HCT116 (cell line): ENCODE results near the gene COL10A1. TPM values are rescaled to one million over a fixed set of nuclear protein-coding genes. Genes with fewer than 3 reads are reported as not detected.

Source experiments
- ATAC-seq: fragments of 200-7000 bp; cut with Tn5 transposase; 2 replicates; pipeline ENCODE4 v1.9.1; 2020; ENCODE audit warnings: mild to moderate bottlenecking, moderate library complexity
- BruUV-seq: library from RNA; stranded (reverse); fragments of 400-500 nt; replicated peaks from 2 replicates; lab custom pipeline; 2021; lab: Mats Ljungman, UMichigan
- CTCF ChIA-PET: fragments of 300-600 bp; sonication (Branson Sonifier 250); formaldehyde crosslinking; loops from one replicate; lab custom pipeline; 2021; ENCODE audit warnings: antibody characterized with exemption; lab: Charles Lee
- POLR2A ChIA-PET: fragments of 300-600, 350-600 bp; sonication (Branson Sonifier 250); formaldehyde crosslinking; loops from one replicate; lab custom pipeline; 2021; ENCODE audit warnings: antibody characterized with exemption; lab: Charles Lee
- RAD21 ChIA-PET, 2 experiments: fragments of 300-600 bp; sonication (Branson Sonifier 250); formaldehyde crosslinking; loops; one replicate each; lab custom pipeline; 2023; ENCODE audit warnings: low total read pairs in 2 of 2; ENCODE audit not compliant: uncharacterized antibody in 2 of 2, unreplicated experiment in 2 of 2, low non-redundant PET in 1 of 2; lab: Charles Lee
- DNase-seq: peaks from one replicate; pipeline ENCODE4 v3.0.0-alpha.2; 2010; ENCODE audit warnings: low read depth, low spot score
- H2AFZ ChIP-seq: fragments of 200-600 bp; shearing (Covaris generic), sonication (generic); 2 replicates; pipeline ENCODE4 v1.6.1; 2017; ENCODE audit warnings: low read depth, mixed run types, mixed read lengths, antibody characterized with exemption, low read length; ENCODE audit not compliant: poor library complexity, severe bottlenecking
- H3K27ac ChIP-seq: 2 replicates; pipeline ENCODE4 v1.5.1; 2012; ENCODE audit warnings: low read depth, low read length
- H3K27me3 ChIP-seq: fragments of 200-600 bp; sonication (generic); 2 replicates; pipeline ENCODE4 v1.6.1; 2016; ENCODE audit warnings: mixed run types, low read length, mixed read lengths; ENCODE audit not compliant: insufficient read depth
- H3K36me3 ChIP-seq, 2 experiments: fragments of 200-500 bp in 1 of 2; fragments of 200-600 bp in 1 of 2; sonication (Bioruptor generic) in 1 of 2; sonication (generic) in 1 of 2; 2 replicates each; pipeline versions ENCODE4 v1.5.1 to v1.6.1; 2014 to 2016; ENCODE audit warnings: low read length in 2 of 2, inconsistent platforms in 1 of 2, mixed read lengths in 1 of 2, mixed run types in 1 of 2; ENCODE audit not compliant: insufficient read depth in 2 of 2, control insufficient read depth in 1 of 2
- H3K4me1 ChIP-seq, 2 experiments: fragments of 200-600 bp in 1 of 2; sonication (generic) in 1 of 2; 2 replicates each; pipeline versions ENCODE4 v1.5.1 to v1.6.1; 2012 to 2017; ENCODE audit warnings: low read length in 2 of 2, inconsistent platforms in 1 of 2, mild to moderate bottlenecking in 1 of 2, mixed read lengths in 1 of 2, mixed run types in 1 of 2, moderate library complexity in 1 of 2; ENCODE audit not compliant: insufficient read depth in 2 of 2, control insufficient read depth in 1 of 2
- H3K4me2 ChIP-seq: fragments of 200-600 bp; sonication (generic); 2 replicates; pipeline ENCODE4 v1.6.1; 2017; ENCODE audit warnings: mixed run types, low read length, mixed read lengths
- H3K4me3 ChIP-seq, 2 experiments: fragments of 200-600 bp in 1 of 2; sonication (generic) in 1 of 2; replicated peaks in 1 of 2; 2 replicates each; pipeline ENCODE4 v1.5.1; 2011 to 2016; ENCODE audit warnings: low read length in 2 of 2, control low read depth in 1 of 2, low read depth in 1 of 2, mild to moderate bottlenecking in 1 of 2, mixed read lengths in 1 of 2, mixed run types in 1 of 2
- H3K79me2 ChIP-seq: fragments of 200-600 bp; sonication (generic); 2 replicates; pipeline ENCODE4 v1.6.1; 2017; ENCODE audit warnings: mild to moderate bottlenecking, mixed run types, low read length, moderate library complexity, mixed read lengths; ENCODE audit not compliant: insufficient read depth
- H3K9ac ChIP-seq: fragments of 200-600 bp; sonication (generic); 2 replicates; pipeline ENCODE4 v1.6.1; 2016; ENCODE audit warnings: low read length, mixed read lengths
- H3K9me2 ChIP-seq: fragments of 200-600 bp; sonication (generic), shearing (Covaris generic); 2 replicates; pipeline ENCODE4 v1.6.1; 2017; ENCODE audit warnings: mixed run types, mild to moderate bottlenecking, moderate library complexity; ENCODE audit not compliant: insufficient read depth
- H3K9me3 ChIP-seq, 2 experiments: fragments of 200-500 bp in 1 of 2; fragments of 200-600 bp in 1 of 2; sonication (Bioruptor generic) in 1 of 2; sonication (generic) in 1 of 2; 2 replicates each; pipeline ENCODE4 v1.6.1; 2014 to 2017; ENCODE audit warnings: low read length in 2 of 2, mixed read lengths in 2 of 2, inconsistent platforms in 1 of 2, low read depth in 1 of 2, mild to moderate bottlenecking in 1 of 2, mixed run types in 1 of 2, moderate library complexity in 1 of 2; ENCODE audit not compliant: control insufficient read depth in 1 of 2, insufficient read depth in 1 of 2
- H4K20me1 ChIP-seq: fragments of 200-600 bp; sonication (generic), shearing (Covaris generic); 2 replicates; pipeline ENCODE4 v1.6.1; 2017; ENCODE audit warnings: mixed run types, mild to moderate bottlenecking, moderate library complexity; ENCODE audit not compliant: insufficient read depth
- CEBPB ChIP-seq: IDR thresholded peaks from 2 replicates; pipeline ENCODE4 v1.6.1; 2012; ENCODE audit warnings: low read depth
- ELF1 ChIP-seq: IDR thresholded peaks from 2 replicates; pipeline ENCODE4 v1.6.1; 2012; ENCODE audit warnings: low read depth, borderline replicate concordance
- EZH2 ChIP-seq: fragments of 200-600 bp; sonication (generic); IDR thresholded peaks from 2 replicates; pipeline ENCODE4 v1.6.1; 2017; ENCODE audit warnings: antibody characterized with exemption, mixed run types
- EZH2phosphoT487 ChIP-seq: fragments of 200-600 bp; IDR thresholded peaks from 2 replicates; pipeline ENCODE4 v1.6.1; 2018; ENCODE audit warnings: antibody characterized with exemption, borderline replicate concordance
- FOSL1 ChIP-seq: IDR thresholded peaks from 2 replicates; pipeline ENCODE4 v1.6.1; 2012; ENCODE audit warnings: low read depth
- JUND ChIP-seq: IDR thresholded peaks from 2 replicates; pipeline ENCODE4 v1.6.1; 2012
- POLR2A ChIP-seq: IDR thresholded peaks from 2 replicates; pipeline ENCODE4 v1.7.0; 2011; ENCODE audit warnings: borderline replicate concordance; ENCODE audit not compliant: insufficient read depth, insufficient read length; ENCODE audit errors: extremely low read depth
- POLR2AphosphoS5 ChIP-seq: IDR thresholded peaks from 2 replicates; pipeline ENCODE4 v1.6.1; 2011; ENCODE audit warnings: mild to moderate bottlenecking, low read depth, low read length, moderate library complexity
- RAD21 ChIP-seq: IDR thresholded peaks from 2 replicates; pipeline ENCODE4 v1.6.1; 2012; ENCODE audit warnings: low read depth, mild to moderate bottlenecking
- SIN3A ChIP-seq: IDR thresholded peaks from 2 replicates; pipeline ENCODE4 v1.6.1; 2012; ENCODE audit warnings: low read depth
- SP1 ChIP-seq: IDR thresholded peaks from 2 replicates; pipeline ENCODE4 v1.6.1; 2012; ENCODE audit warnings: low read depth
- SRF ChIP-seq: IDR thresholded peaks from 2 replicates; pipeline ENCODE4 v1.6.1; 2012; ENCODE audit warnings: low read depth
- TCF7L2 ChIP-seq: IDR thresholded peaks from 2 replicates; pipeline ENCODE4 v1.7.0; 2011; ENCODE audit warnings: borderline replicate concordance, inconsistent platforms; ENCODE audit not compliant: insufficient read depth, insufficient read length; ENCODE audit errors: extremely low read depth
- YY1 ChIP-seq: IDR thresholded peaks from 2 replicates; pipeline ENCODE4 v1.6.1; 2011; ENCODE audit warnings: low read length, low read depth, moderate library complexity, mild to moderate bottlenecking; ENCODE audit not compliant: insufficient replicate concordance; ENCODE audit errors: extremely low read depth
- ZNF274 ChIP-seq: fragments of 200-500 bp; sonication (Bioruptor generic); IDR thresholded peaks from 2 replicates; pipeline ENCODE4 v1.6.1; 2014; ENCODE audit warnings: mild to moderate bottlenecking, low read depth, low read length, inconsistent platforms
- intact Hi-C: fragments of 100-400 bp; cut with micrococcal nuclease; formaldehyde crosslinking; loops from 2 replicates; pipeline ENCODE4 v1.10.0; 2022
- total RNA-seq: library from RNA; stranded (reverse); gene quantifications from one replicate; pipeline ENCODE4 v1.2.1, GENCODE V29; 2021; ENCODE audit not compliant: unreplicated experiment
- TF ChIP-seq, protein P1 (sequence below): IDR thresholded peaks from 2 replicates; pipeline ENCODE4 v1.6.1; 2012; ENCODE audit warnings: low read depth
- TF ChIP-seq, protein P2 (sequence below): IDR thresholded peaks from 2 replicates; pipeline ENCODE4 v1.6.1; 2012
- TF ChIP-seq, protein P3 (sequence below): IDR thresholded peaks from 2 replicates; pipeline ENCODE4 v1.6.1; 2012
- TF ChIP-seq, protein P4 (sequence below), 3 experiments: fragments of 200-600 bp in 1 of 3; sonication (generic) in 1 of 3; IDR thresholded peaks in 2 of 3; conservative IDR thresholded peaks in 1 of 3; 2 replicates each; pipeline ENCODE4 v1.5.1; 2012 to 2017; ENCODE audit warnings: low read depth in 2 of 3, low read length in 2 of 3, antibody characterized with exemption in 1 of 3, borderline replicate concordance in 1 of 3, control low read depth in 1 of 3, mild to moderate bottlenecking in 1 of 3, mixed read lengths in 1 of 3, mixed run types in 1 of 3, moderate library complexity in 1 of 3; ENCODE audit not compliant: insufficient read depth in 1 of 3

COL10A1 gene
- total RNA-seq, 1 experiment from 2014 or later: not detected

DNA sequence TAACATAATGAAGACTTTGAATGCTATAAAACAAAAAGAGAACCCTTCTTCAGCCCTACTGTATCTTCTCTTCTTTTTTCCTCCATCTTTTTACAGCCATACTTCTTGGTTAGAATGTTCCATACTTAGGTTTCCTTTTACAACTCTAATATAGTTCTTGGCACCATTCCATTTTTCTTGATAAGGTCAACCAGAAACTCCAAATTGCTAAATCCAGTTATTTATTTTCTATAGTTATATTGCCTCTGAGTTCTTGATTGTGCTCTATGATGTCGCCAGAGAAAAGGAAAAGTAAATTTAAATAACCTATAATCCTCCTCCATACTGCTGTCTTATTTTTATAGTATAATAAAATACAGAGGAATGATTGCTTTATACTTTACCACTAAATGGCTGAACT lies 26.7 kb upstream of the COL10A1 start:
- no TSS peak for BruUV-seq
- no peaks in the 10 kb centered on the region for H3K36me3 ChIP-seq
- intact Hi-C loops: no loop called here
- ChIA-PET POLR2A (no interaction called here), RAD21 (no interaction called here), CTCF (no interaction called here)
- H2AFZ ChIP-seq: no peak overlapping the region
- H3K9ac ChIP-seq: no peak overlapping the region
- H3K27ac ChIP-seq: no peak overlapping the region
- no peaks in the 10 kb centered on the region for H3K79me2 ChIP-seq
- no peak for DNase-seq
- no peaks in the 10 kb centered on the region for H3K4me1 ChIP-seq
- ATAC-seq: no peak
- no peaks in the 10 kb centered on the region for H3K9me2 ChIP-seq
- H3K4me3 ChIP-seq: no peak overlapping the region
- no peaks in the 10 kb centered on the region for H4K20me1 ChIP-seq
- H3K4me2 ChIP-seq: no peak overlapping the region
- TF ChIP-seq CEBPB (no peak), EZH2 (no peak), JUND (no peak), SIN3A (no peak), ZNF274 (no peak), POLR2AphosphoS5 (no peak), EZH2phosphoT487 (no peak), SRF (no peak), FOSL1 (no peak), ELF1 (no peak), SP1 (no peak), YY1 (no peak), RAD21 (no peak), POLR2A (no peak), TCF7L2 (no peak)
- TF ChIP-seq, protein P1, sequence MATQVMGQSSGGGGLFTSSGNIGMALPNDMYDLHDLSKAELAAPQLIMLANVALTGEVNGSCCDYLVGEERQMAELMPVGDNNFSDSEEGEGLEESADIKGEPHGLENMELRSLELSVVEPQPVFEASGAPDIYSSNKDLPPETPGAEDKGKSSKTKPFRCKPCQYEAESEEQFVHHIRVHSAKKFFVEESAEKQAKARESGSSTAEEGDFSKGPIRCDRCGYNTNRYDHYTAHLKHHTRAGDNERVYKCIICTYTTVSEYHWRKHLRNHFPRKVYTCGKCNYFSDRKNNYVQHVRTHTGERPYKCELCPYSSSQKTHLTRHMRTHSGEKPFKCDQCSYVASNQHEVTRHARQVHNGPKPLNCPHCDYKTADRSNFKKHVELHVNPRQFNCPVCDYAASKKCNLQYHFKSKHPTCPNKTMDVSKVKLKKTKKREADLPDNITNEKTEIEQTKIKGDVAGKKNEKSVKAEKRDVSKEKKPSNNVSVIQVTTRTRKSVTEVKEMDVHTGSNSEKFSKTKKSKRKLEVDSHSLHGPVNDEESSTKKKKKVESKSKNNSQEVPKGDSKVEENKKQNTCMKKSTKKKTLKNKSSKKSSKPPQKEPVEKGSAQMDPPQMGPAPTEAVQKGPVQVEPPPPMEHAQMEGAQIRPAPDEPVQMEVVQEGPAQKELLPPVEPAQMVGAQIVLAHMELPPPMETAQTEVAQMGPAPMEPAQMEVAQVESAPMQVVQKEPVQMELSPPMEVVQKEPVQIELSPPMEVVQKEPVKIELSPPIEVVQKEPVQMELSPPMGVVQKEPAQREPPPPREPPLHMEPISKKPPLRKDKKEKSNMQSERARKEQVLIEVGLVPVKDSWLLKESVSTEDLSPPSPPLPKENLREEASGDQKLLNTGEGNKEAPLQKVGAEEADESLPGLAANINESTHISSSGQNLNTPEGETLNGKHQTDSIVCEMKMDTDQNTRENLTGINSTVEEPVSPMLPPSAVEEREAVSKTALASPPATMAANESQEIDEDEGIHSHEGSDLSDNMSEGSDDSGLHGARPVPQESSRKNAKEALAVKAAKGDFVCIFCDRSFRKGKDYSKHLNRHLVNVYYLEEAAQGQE: no peak
- TF ChIP-seq, protein P2, sequence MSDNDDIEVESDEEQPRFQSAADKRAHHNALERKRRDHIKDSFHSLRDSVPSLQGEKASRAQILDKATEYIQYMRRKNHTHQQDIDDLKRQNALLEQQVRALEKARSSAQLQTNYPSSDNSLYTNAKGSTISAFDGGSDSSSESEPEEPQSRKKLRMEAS: no peak
- TF ChIP-seq, protein P3, sequence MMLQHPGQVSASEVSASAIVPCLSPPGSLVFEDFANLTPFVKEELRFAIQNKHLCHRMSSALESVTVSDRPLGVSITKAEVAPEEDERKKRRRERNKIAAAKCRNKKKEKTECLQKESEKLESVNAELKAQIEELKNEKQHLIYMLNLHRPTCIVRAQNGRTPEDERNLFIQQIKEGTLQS: no peak
- TF ChIP-seq, protein P4, sequence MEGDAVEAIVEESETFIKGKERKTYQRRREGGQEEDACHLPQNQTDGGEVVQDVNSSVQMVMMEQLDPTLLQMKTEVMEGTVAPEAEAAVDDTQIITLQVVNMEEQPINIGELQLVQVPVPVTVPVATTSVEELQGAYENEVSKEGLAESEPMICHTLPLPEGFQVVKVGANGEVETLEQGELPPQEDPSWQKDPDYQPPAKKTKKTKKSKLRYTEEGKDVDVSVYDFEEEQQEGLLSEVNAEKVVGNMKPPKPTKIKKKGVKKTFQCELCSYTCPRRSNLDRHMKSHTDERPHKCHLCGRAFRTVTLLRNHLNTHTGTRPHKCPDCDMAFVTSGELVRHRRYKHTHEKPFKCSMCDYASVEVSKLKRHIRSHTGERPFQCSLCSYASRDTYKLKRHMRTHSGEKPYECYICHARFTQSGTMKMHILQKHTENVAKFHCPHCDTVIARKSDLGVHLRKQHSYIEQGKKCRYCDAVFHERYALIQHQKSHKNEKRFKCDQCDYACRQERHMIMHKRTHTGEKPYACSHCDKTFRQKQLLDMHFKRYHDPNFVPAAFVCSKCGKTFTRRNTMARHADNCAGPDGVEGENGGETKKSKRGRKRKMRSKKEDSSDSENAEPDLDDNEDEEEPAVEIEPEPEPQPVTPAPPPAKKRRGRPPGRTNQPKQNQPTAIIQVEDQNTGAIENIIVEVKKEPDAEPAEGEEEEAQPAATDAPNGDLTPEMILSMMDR (IDR thresholded peaks at IDR 0.05 in 2 of 3, conservative IDR thresholded peaks at IDR 0.05 in 1 of 3; ENCODE audit: borderline replicate concordance in 1 of 3, insufficient read depth in 1 of 3, low read depth in 2 of 3, low read length in 2 of 3): no peak
- TF ChIP-seq, all 23 proteins: peak for 0
- H3K9me3 ChIP-seq: no peaks in the 10 kb centered on the region
- no peaks in the 10 kb centered on the region for H3K27me3 ChIP-seq
